ENCODE results near the gene ABI3BP. TPM values are rescaled to one million over a fixed set of nuclear protein-coding genes. Genes with fewer than 3 reads are reported as not detected.

The ABI3BP gene
- total and polyA plus RNA-seq, 4 donors, result 21.9 to 87.5 (median 59.9) TPM

DNA sequence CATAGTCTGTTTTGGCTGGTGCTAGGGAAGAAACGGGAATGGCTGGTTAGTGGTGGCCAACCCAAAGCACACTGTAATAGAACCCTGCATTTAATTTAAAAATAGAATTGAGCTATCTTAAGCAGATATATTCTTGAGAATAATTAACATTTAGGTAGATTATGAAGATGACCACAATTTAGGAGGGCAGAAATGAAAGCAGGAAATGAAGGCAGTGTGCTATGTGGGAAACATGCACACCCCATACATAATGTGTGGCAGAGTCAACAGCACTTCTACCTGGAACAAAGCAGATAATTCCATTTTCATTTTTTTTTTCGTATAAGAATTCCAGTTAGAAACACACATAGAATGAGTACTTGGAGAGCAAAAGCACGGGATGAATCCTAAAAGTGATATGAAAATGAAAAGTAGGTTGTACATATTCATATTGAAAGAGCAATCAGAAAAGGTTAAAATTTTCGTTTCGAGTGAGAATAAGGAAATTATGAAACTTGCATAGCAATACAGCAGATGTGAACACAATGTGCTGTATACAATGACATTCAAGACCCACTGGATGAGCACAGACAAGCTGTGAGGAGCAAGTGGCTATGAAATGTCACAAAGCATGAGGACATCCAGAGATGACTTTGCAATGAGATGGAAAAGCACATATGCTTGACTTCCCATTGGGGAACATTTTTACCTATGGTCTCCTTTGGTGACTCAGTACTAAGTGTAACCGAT lies 181.3 kb downstream of the ABI3BP start:
- Histone ChIP-seq H3K9me3 (ENCODE audit: control insufficient read depth in 4 of 4, insufficient read depth in 3 of 4, low read length in 3 of 4) (no peaks in the 10 kb centered on the region), H3K4me1 (ENCODE audit: control insufficient read depth in 5 of 5, insufficient read depth in 5 of 5, low read length in 5 of 5) (no peaks in the 10 kb centered on the region), H3K36me3 (ENCODE audit: control insufficient read depth in 4 of 4, insufficient read depth in 4 of 4, low read length in 4 of 4) (peaks cover 0 to 2% (median 0%) of the 10 kb centered on the region in 4 donors), H3K27me3 (ENCODE audit: control insufficient read depth in 3 of 3, insufficient read depth in 3 of 3, low read length in 2 of 3) (no peaks in the 10 kb centered on the region), H3K27ac (ENCODE audit: low read depth in 1 of 2, low read length in 1 of 2) (no peak overlapping the region), H3K4me3 (no peak overlapping the region), H3K9ac (ENCODE audit: insufficient read depth in 1 of 2, low read length in 2 of 2) (no peak overlapping the region)
- DNase-seq (no peak), ATAC-seq (ENCODE audit: insufficient read depth, low FRiP score) (no peak)
- WGBS, 2 donors, result 88 to 91% methylated on average over 6 of the region's 6 CpGs
- no peak for TF ChIP-seq CTCF (IDR thresholded peaks at IDR 0.05; ENCODE audit: control extremely low read depth, extremely low read depth)

- H3K9ac ChIP-seq (ENCODE audit: insufficient read depth in 1 of 2, low read length in 2 of 2), result no peak overlapping the region
- H3K4me1 ChIP-seq (ENCODE audit: control insufficient read depth in 5 of 5, insufficient read depth in 5 of 5, low read length in 5 of 5), result no peaks in the 10 kb centered on the region
- no peak overlapping the region for H3K4me3 ChIP-seq
- no peak for DNase-seq
- no peak for ATAC-seq (ENCODE audit: insufficient read depth, low FRiP score)
- 90 to 94% methylated on average over 1 of the region's 1 CpG for WGBS, 2 donors
- no peak overlapping the region for H3K27ac ChIP-seq (ENCODE audit: low read depth in 1 of 2, low read length in 1 of 2)
- peaks cover 0 to 2% (median 0%) of the 10 kb centered on the region in 4 donors for H3K36me3 ChIP-seq (ENCODE audit: control insufficient read depth in 4 of 4, insufficient read depth in 4 of 4, low read length in 4 of 4)
- no peak for TF ChIP-seq CTCF (IDR thresholded peaks at IDR 0.05; ENCODE audit: control extremely low read depth, extremely low read depth)
- no peaks in the 10 kb centered on the region for H3K27me3 ChIP-seq (ENCODE audit: control insufficient read depth in 3 of 3, insufficient read depth in 3 of 3, low read length in 2 of 3)
- no peaks in the 10 kb centered on the region for H3K9me3 ChIP-seq (ENCODE audit: control insufficient read depth in 4 of 4, insufficient read depth in 3 of 4, low read length in 3 of 4)
Observed at GRCh38 chr3:100810671-100811070, 182.6 kb downstream of the ABI3BP start.

- TF ChIP-seq CTCF (IDR thresholded peaks at IDR 0.05; ENCODE audit: control extremely low read depth, extremely low read depth), result no peak
- H3K27me3 ChIP-seq (ENCODE audit: control insufficient read depth in 3 of 3, insufficient read depth in 3 of 3, low read length in 2 of 3), result no peaks in the 10 kb centered on the region
Observed at GRCh38 chr3:100804631-100805030, 188.6 kb downstream of the ABI3BP start.

GRCh38 chr3:100803711-100804110 lies 189.5 kb downstream of the ABI3BP start:
- Histone ChIP-seq H3K4me3 (no peak overlapping the region), H3K36me3 (ENCODE audit: control insufficient read depth in 4 of 4, insufficient read depth in 4 of 4, low read length in 4 of 4) (no peaks in the 10 kb centered on the region), H3K9ac (ENCODE audit: insufficient read depth in 1 of 2, low read length in 2 of 2) (no peak overlapping the region), H3K9me3 (ENCODE audit: control insufficient read depth in 4 of 4, insufficient read depth in 3 of 4, low read length in 3 of 4) (no peaks in the 10 kb centered on the region), H3K27me3 (ENCODE audit: control insufficient read depth in 3 of 3, insufficient read depth in 3 of 3, low read length in 2 of 3) (no peaks in the 10 kb centered on the region), H3K4me1 (ENCODE audit: control insufficient read depth in 5 of 5, insufficient read depth in 5 of 5, low read length in 5 of 5) (no peaks in the 10 kb centered on the region), H3K27ac (ENCODE audit: low read depth in 1 of 2, low read length in 1 of 2) (no peak overlapping the region)
- peak in 1 of 3 donors; percentile 26 for DNase-seq
- no peak for ATAC-seq (ENCODE audit: insufficient read depth, low FRiP score)
- no peak for TF ChIP-seq CTCF (IDR thresholded peaks at IDR 0.05; ENCODE audit: control extremely low read depth, extremely low read depth)

More at GRCh38 chr3:100804631-100805030, 188.6 kb downstream of the ABI3BP start:
- no peak overlapping the region for H3K9ac ChIP-seq (ENCODE audit: insufficient read depth in 1 of 2, low read length in 2 of 2)
- DNase-seq (no peak), ATAC-seq (ENCODE audit: insufficient read depth, low FRiP score) (no peak)
- no peaks in the 10 kb centered on the region for H3K9me3 ChIP-seq (ENCODE audit: control insufficient read depth in 4 of 4, insufficient read depth in 3 of 4, low read length in 3 of 4)
- no peaks in the 10 kb centered on the region for H3K36me3 ChIP-seq (ENCODE audit: control insufficient read depth in 4 of 4, insufficient read depth in 4 of 4, low read length in 4 of 4)
- no peak overlapping the region for H3K4me3 ChIP-seq
- H3K27ac ChIP-seq (ENCODE audit: low read depth in 1 of 2, low read length in 1 of 2), result no peak overlapping the region
- WGBS, 2 donors, result 84 to 85% methylated on average over 2 of the region's 2 CpGs
- no peaks in the 10 kb centered on the region for H3K4me1 ChIP-seq (ENCODE audit: control insufficient read depth in 5 of 5, insufficient read depth in 5 of 5, low read length in 5 of 5)
